Measurements from ENCODE around the gene FICD. TPM values are rescaled to one million over a fixed set of nuclear protein-coding genes. Genes with fewer than 3 reads are reported as not detected.
A peak's percentile ranks its signal among the peaks of the same experiment; 100 is the strongest.
"Not testable (repeated sequence)": the region's sequence is repeated elsewhere in the genome, so short reads cannot be mapped to it uniquely, and the experiment has no call there.

Gene FICD
- total RNA-seq, 1 experiment from 2014 or later, result 10.1 TPM

GRCh38 chr12:108553799-108554198 is 38.7 kb downstream of the FICD start:
- intact Hi-C loops (cut with micrococcal nuclease; ENCODE audit: unreplicated experiment) (no loop called here), in situ Hi-C loops (cut with HindIII; ENCODE audit: low pct_unique_long_range_greater_than_20kb, low sequenced_read_pairs) (no loop called here)
- ATAC-seq, result no peak
- ChIA-PET POLR2A (no interaction called here), CTCF (no interaction called here)
- Histone ChIP-seq H3K36me3 (ENCODE audit: control insufficient read depth, insufficient read depth, low read length) (peaks cover 7% of the 10 kb centered on the region), H3K9me3 (ENCODE audit: control insufficient read depth, insufficient read depth, low read depth, low read length) (no peaks in the 10 kb centered on the region), H3K4me3 (ENCODE audit: low read depth in 2 of 2, low read length in 2 of 2) (no peak overlapping the region), H3K27me3 (ENCODE audit: control insufficient read depth, insufficient read depth, low read length) (no peaks in the 10 kb centered on the region), H3K27ac (ENCODE audit: low read length) (no peak overlapping the region), H3K4me1 (ENCODE audit: control insufficient read depth, insufficient read depth, low read length) (peaks cover 9% of the 10 kb centered on the region)
- no peak for TF ChIP-seq SIN3A (IDR thresholded peaks at IDR 0.05; ENCODE audit: borderline replicate concordance, insufficient read depth, low read depth, low read length)
- TF ChIP-seq TCF7L2 (IDR thresholded peaks at IDR 0.05; ENCODE audit: low read depth, low read length), result no peak
- TF ChIP-seq POLR2AphosphoS5 (IDR thresholded peaks at IDR 0.05; ENCODE audit: low read depth, low read length), result no peak
- TF ChIP-seq, protein P1, sequence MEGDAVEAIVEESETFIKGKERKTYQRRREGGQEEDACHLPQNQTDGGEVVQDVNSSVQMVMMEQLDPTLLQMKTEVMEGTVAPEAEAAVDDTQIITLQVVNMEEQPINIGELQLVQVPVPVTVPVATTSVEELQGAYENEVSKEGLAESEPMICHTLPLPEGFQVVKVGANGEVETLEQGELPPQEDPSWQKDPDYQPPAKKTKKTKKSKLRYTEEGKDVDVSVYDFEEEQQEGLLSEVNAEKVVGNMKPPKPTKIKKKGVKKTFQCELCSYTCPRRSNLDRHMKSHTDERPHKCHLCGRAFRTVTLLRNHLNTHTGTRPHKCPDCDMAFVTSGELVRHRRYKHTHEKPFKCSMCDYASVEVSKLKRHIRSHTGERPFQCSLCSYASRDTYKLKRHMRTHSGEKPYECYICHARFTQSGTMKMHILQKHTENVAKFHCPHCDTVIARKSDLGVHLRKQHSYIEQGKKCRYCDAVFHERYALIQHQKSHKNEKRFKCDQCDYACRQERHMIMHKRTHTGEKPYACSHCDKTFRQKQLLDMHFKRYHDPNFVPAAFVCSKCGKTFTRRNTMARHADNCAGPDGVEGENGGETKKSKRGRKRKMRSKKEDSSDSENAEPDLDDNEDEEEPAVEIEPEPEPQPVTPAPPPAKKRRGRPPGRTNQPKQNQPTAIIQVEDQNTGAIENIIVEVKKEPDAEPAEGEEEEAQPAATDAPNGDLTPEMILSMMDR (IDR thresholded peaks at IDR 0.05), result no peak
- TF ChIP-seq, protein P2, sequence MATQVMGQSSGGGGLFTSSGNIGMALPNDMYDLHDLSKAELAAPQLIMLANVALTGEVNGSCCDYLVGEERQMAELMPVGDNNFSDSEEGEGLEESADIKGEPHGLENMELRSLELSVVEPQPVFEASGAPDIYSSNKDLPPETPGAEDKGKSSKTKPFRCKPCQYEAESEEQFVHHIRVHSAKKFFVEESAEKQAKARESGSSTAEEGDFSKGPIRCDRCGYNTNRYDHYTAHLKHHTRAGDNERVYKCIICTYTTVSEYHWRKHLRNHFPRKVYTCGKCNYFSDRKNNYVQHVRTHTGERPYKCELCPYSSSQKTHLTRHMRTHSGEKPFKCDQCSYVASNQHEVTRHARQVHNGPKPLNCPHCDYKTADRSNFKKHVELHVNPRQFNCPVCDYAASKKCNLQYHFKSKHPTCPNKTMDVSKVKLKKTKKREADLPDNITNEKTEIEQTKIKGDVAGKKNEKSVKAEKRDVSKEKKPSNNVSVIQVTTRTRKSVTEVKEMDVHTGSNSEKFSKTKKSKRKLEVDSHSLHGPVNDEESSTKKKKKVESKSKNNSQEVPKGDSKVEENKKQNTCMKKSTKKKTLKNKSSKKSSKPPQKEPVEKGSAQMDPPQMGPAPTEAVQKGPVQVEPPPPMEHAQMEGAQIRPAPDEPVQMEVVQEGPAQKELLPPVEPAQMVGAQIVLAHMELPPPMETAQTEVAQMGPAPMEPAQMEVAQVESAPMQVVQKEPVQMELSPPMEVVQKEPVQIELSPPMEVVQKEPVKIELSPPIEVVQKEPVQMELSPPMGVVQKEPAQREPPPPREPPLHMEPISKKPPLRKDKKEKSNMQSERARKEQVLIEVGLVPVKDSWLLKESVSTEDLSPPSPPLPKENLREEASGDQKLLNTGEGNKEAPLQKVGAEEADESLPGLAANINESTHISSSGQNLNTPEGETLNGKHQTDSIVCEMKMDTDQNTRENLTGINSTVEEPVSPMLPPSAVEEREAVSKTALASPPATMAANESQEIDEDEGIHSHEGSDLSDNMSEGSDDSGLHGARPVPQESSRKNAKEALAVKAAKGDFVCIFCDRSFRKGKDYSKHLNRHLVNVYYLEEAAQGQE (IDR thresholded peaks at IDR 0.05; ENCODE audit: insufficient read depth in 1 of 2, low read depth in 2 of 2, low read length in 1 of 2), result no peak
- DNase-seq (ENCODE audit: low read depth, low spot score), result no peak
- no TSS peak for BruUV-seq (replicated peaks)

- POLR2A ChIA-PET; in situ Hi-C loops (cut with HindIII; ENCODE audit: low pct_unique_long_range_greater_than_20kb, low sequenced_read_pairs); H3K27me3 ChIP-seq (ENCODE audit: control insufficient read depth, insufficient read depth, low read length); DNase-seq (ENCODE audit: low read depth, low spot score); intact Hi-C loops (cut with micrococcal nuclease; ENCODE audit: unreplicated experiment); H3K27ac ChIP-seq (ENCODE audit: low read length); ATAC-seq; H3K36me3 ChIP-seq (ENCODE audit: control insufficient read depth, insufficient read depth, low read length); CTCF ChIA-PET; H3K9me3 ChIP-seq (ENCODE audit: control insufficient read depth, insufficient read depth, low read depth, low read length); H3K4me3 ChIP-seq (ENCODE audit: low read depth in 2 of 2, low read length in 2 of 2); BruUV-seq (replicated peaks): not testable (repeated sequence)
- peaks cover 19% of the 10 kb centered on the region for H3K4me1 ChIP-seq (ENCODE audit: control insufficient read depth, insufficient read depth, low read length)
These were observed 40.3 kb downstream of the FICD start for GRCh38 chr12:108555383-108555782.

DNA sequence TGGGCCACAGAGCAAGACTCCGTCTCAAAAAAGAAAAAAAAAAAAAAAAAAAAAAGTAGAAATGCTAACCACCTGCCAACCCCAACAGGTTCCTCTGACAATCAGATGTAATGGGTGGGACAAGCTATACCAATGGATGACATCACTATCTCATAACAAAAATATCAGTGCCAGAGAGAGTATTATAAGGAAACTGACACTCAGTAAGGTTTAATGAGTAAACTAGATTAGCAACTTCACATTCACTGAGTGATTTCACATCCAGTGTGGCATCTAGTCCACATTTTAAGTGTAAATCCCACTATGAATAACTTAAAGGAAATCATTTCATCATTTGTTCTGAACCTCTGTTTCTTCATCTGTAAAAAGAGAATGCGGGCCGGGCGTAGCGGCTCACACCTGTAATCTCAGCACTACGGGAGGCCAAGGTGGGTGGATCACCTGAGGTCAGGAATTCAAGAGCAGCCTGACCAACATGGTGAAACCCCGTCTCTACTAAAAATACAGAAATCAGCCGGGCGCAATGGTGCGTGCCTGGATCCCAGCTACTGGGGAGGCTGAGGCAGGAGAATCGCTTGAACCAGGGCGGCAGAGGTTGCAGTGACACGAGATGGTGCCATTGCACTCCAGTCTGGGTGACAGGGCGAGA is 44.1 kb downstream of the FICD start:
- ChIA-PET CTCF (no interaction called here), POLR2A (interaction anchor here (0.6 kb wide), 1 partner anchor 41 kb away, joined by 4 read pairs; no protein-coding TSS in a partner anchor)
- Histone ChIP-seq H3K27ac (ENCODE audit: low read length) (no peak overlapping the region), H3K9me3 (ENCODE audit: control insufficient read depth, insufficient read depth, low read depth, low read length) (no peaks in the 10 kb centered on the region), H3K36me3 (ENCODE audit: control insufficient read depth, insufficient read depth, low read length) (peaks cover 12% of the 10 kb centered on the region), H3K4me1 (ENCODE audit: control insufficient read depth, insufficient read depth, low read length) (peaks cover 29% of the 10 kb centered on the region), H3K4me3 (ENCODE audit: low read depth in 2 of 2, low read length in 2 of 2) (peak overlapping the region; percentile 100), H3K27me3 (ENCODE audit: control insufficient read depth, insufficient read depth, low read length) (no peaks in the 10 kb centered on the region)
- intact Hi-C loops (cut with micrococcal nuclease; ENCODE audit: unreplicated experiment), result no loop called here
- TF ChIP-seq TCF7L2 (IDR thresholded peaks at IDR 0.05; ENCODE audit: low read depth, low read length) (no peak), POLR2AphosphoS5 (IDR thresholded peaks at IDR 0.05; ENCODE audit: low read depth, low read length) (no peak), SIN3A (IDR thresholded peaks at IDR 0.05; ENCODE audit: borderline replicate concordance, insufficient read depth, low read depth, low read length) (no peak)
- TF ChIP-seq, protein P2 (IDR thresholded peaks at IDR 0.05; ENCODE audit: insufficient read depth in 1 of 2, low read depth in 2 of 2, low read length in 1 of 2), result no peak
- TF ChIP-seq, protein P1 (IDR thresholded peaks at IDR 0.05), result no peak
- in situ Hi-C loops (cut with HindIII; ENCODE audit: low pct_unique_long_range_greater_than_20kb, low sequenced_read_pairs), result no loop called here
- ATAC-seq (no peak), DNase-seq (ENCODE audit: low read depth, low spot score) (no peak)
- BruUV-seq (replicated peaks), result no TSS peak
